NCI-H345 treated with DMSO at 0.1 percent for 48 hours (cell line): ENCODE data around the gene STX2.

Experiments used
- DNase-seq: peaks from one replicate; lab custom pipeline; 2025; ENCODE audit not compliant: unreplicated experiment; lab: John Stamatoyannopoulos, UW

STX2 gene

GRCh38 chr12:130831876-130832405 lies 7.1 kb downstream of the STX2 start:
- no peak for DNase-seq

- DNase-seq = no peak
These were observed 7.8 kb downstream of the STX2 start for GRCh38 chr12:130831246-130831645.

GRCh38 chr12:130830246-130830551 lies 8.9 kb downstream of the STX2 start:
- peak; percentile 46 for DNase-seq

GRCh38 chr12:130829391-130830245 lies 9.4 kb downstream of the STX2 start:
- DNase-seq = no peak

- DNase-seq = no peak
These were observed 10.2 kb downstream of the STX2 start for GRCh38 chr12:130828895-130829294.

GRCh38 chr12:130827432-130827831 lies 11.6 kb downstream of the STX2 start:
- no peak for DNase-seq

GRCh38 chr12:130826151-130826801 lies 12.8 kb downstream of the STX2 start:
- DNase-seq = no peak

GRCh38 chr12:130825771-130826150 lies 13.3 kb downstream of the STX2 start:
- DNase-seq = no peak

GRCh38 chr12:130819681-130820080 lies 19.4 kb downstream of the STX2 start:
- no peak for DNase-seq

- no peak for DNase-seq
These were observed 20.1 kb downstream of the STX2 start for GRCh38 chr12:130818635-130819576.

- DNase-seq = no peak
These were observed 20.8 kb downstream of the STX2 start for GRCh38 chr12:130818272-130818634.

GRCh38 chr12:130817804-130818203 lies 21.2 kb downstream of the STX2 start:
- no peak for DNase-seq

- DNase-seq = no peak
These were observed 23.0 kb downstream of the STX2 start for GRCh38 chr12:130816097-130816496.

- DNase-seq = no peak
These were observed 23.9 kb downstream of the STX2 start for GRCh38 chr12:130815028-130815741.

- no peak for DNase-seq
These were observed 25.1 kb downstream of the STX2 start for GRCh38 chr12:130813949-130814348.

- no peak for DNase-seq
These were observed 25.6 kb downstream of the STX2 start for GRCh38 chr12:130813436-130813835.

GRCh38 chr12:130809791-130810190 lies 29.3 kb downstream of the STX2 start:
- no peak for DNase-seq

GRCh38 chr12:130807309-130807708 lies 31.7 kb downstream of the STX2 start:
- no peak for DNase-seq

- DNase-seq = no peak
These were observed 32.5 kb downstream of the STX2 start for GRCh38 chr12:130806574-130806973.

GRCh38 chr12:130805635-130806034 lies 33.4 kb downstream of the STX2 start:
- no peak for DNase-seq

GRCh38 chr12:130804216-130804615 lies 34.8 kb downstream of the STX2 start:
- DNase-seq = no peak
